ENCODE measurements around the gene CABLES2.

Gene CABLES2

DNA sequence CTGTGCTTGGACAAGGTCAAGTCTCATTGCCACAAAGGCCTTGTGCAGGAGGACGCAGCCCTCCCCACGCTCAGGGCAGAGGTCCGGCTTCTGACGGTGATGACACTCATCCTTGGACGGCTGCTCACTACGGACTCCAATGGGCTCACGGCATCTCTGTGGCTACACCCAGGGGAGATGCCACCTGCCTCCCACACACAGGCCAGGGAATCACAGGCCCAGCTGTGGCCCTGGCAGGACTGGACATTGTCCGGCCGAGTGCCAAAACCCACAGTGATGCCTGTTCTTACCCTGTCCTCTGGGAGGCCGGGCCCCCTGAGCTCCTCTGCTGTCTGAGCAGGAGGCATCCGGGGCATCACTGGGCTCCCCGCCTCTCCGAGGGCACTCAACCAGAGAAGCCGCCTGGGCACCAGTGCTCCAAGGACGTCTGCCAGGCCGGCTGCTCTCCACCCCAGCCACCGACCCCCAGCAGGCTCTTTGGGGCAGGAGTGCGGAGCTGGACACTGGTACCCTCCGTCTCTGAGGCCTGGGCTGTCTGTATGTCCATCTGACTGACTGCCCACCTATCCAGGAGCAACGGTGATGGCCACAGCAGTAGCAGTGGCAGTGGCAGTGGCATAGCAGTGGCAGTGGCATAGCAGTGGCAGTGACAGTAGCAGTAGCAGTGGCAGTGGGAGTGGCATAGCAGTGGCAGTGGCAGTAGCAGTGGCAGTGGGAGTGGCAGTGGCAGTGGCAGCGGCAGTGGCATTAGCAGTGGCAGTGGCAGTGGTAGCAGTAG is 18.4 kb upstream of the CABLES2 start:
- no peaks in the 10 kb centered on the region for H3K9me3 ChIP-seq (ENCODE audit: control insufficient read depth, low read length)
- no peak overlapping the region for H3K27ac ChIP-seq (ENCODE audit: low read depth, low read length, severe bottlenecking)
- H3K4me1 ChIP-seq (ENCODE audit: control insufficient read depth, insufficient read depth, low read length, poor library complexity, severe bottlenecking), result peaks cover 4% of the 10 kb centered on the region
- no peaks in the 10 kb centered on the region for H3K36me3 ChIP-seq (ENCODE audit: control insufficient read depth, insufficient read depth, low read length)
- WGBS, 2 experiments (ENCODE audit: insufficient coverage in 2 of 2), result 91 to 94% methylated on average over 21 of the region's 21 CpGs
- H3K4me3 ChIP-seq (ENCODE audit: extremely low read depth, insufficient read depth, low read length, poor library complexity, severe bottlenecking), result no peak overlapping the region

DNA sequence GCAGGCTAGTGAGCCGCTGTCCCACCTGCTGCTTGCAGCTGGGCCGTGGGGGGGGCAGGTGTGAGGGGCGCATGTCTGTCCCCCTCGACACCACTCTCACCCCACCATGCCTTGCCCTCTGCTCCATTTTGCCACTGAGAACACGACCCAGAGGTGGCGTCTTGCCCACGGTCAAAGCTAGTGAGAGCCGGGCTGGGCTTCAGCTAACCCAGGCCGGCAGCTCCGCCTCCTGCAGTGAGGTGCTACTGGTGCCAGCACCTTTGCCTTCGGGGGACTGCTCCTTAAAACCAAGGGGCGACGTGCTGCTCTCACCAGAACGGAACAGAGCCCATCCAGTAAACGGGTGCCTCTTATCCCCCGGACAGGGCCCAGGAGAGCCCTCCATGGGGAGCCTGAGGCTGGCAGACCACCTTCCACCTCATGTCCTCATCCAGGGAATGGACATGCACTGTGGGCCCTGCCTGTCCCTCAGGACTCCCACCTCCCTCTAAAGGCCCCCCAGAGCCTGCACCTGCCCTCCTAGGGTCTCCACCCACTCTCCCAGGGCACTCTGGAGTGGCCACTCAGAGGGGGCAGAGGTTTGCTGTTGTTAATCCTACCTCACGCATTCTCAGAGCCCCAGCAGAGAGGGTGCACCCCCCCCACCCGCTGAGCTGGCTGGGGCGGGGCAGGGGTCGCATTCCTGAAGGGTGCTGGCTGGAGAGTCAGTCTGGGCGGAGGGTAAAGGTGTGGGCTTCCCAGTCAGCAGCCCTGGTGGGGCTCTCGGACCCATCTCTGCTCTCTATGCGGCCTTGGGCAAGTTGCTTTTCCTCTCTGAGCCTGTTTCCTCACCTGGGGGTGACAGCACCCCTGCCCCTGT is 17.4 kb upstream of the CABLES2 start:
- WGBS, 2 experiments (ENCODE audit: insufficient coverage in 2 of 2), result 81 to 87% methylated on average over 17 to 18 of the region's 23 CpGs
- H3K4me3 ChIP-seq (ENCODE audit: extremely low read depth, insufficient read depth, low read length, poor library complexity, severe bottlenecking), result no peak overlapping the region
- H3K9me3 ChIP-seq (ENCODE audit: control insufficient read depth, low read length), result no peaks in the 10 kb centered on the region

GRCh38 chr20:62423326-62423706 is 16.2 kb upstream of the CABLES2 start:
- no peak overlapping the region for H3K4me3 ChIP-seq (ENCODE audit: extremely low read depth, insufficient read depth, low read length, poor library complexity, severe bottlenecking)
- peaks cover 4% of the 10 kb centered on the region for H3K4me1 ChIP-seq (ENCODE audit: control insufficient read depth, insufficient read depth, low read length, poor library complexity, severe bottlenecking)
- no peaks in the 10 kb centered on the region for H3K36me3 ChIP-seq (ENCODE audit: control insufficient read depth, insufficient read depth, low read length)
- no peaks in the 10 kb centered on the region for H3K9me3 ChIP-seq (ENCODE audit: control insufficient read depth, low read length)
- 77 to 85% methylated on average over 6 to 9 of the region's 10 CpGs for WGBS, 2 experiments (ENCODE audit: insufficient coverage in 2 of 2)
- H3K27ac ChIP-seq (ENCODE audit: low read depth, low read length, severe bottlenecking), result no peak overlapping the region

More for the DNA sequence above, 17.4 kb upstream of the CABLES2 start:
- Histone ChIP-seq H3K36me3 (ENCODE audit: control insufficient read depth, insufficient read depth, low read length) (no peaks in the 10 kb centered on the region), H3K27ac (ENCODE audit: low read depth, low read length, severe bottlenecking) (no peak overlapping the region), H3K4me1 (ENCODE audit: control insufficient read depth, insufficient read depth, low read length, poor library complexity, severe bottlenecking) (peaks cover 4% of the 10 kb centered on the region)

- WGBS, 2 experiments (ENCODE audit: insufficient coverage in 2 of 2), result 94 to 95% methylated on average over 12 to 16 of the region's 20 CpGs
- no peaks in the 10 kb centered on the region for H3K36me3 ChIP-seq (ENCODE audit: control insufficient read depth, insufficient read depth, low read length)
- H3K4me3 ChIP-seq (ENCODE audit: extremely low read depth, insufficient read depth, low read length, poor library complexity, severe bottlenecking), result no peak overlapping the region
- H3K9me3 ChIP-seq (ENCODE audit: control insufficient read depth, low read length), result no peaks in the 10 kb centered on the region
- peaks cover 4% of the 10 kb centered on the region for H3K4me1 ChIP-seq (ENCODE audit: control insufficient read depth, insufficient read depth, low read length, poor library complexity, severe bottlenecking)
- no peak overlapping the region for H3K27ac ChIP-seq (ENCODE audit: low read depth, low read length, severe bottlenecking)
These were observed 15.7 kb upstream of the CABLES2 start for GRCh38 chr20:62422636-62423325.

GRCh38 chr20:62421716-62421990 is 14.6 kb upstream of the CABLES2 start:
- Histone ChIP-seq H3K27ac (ENCODE audit: low read depth, low read length, severe bottlenecking) (no peak overlapping the region), H3K4me1 (ENCODE audit: control insufficient read depth, insufficient read depth, low read length, poor library complexity, severe bottlenecking) (no peaks in the 10 kb centered on the region), H3K36me3 (ENCODE audit: control insufficient read depth, insufficient read depth, low read length) (no peaks in the 10 kb centered on the region), H3K4me3 (ENCODE audit: extremely low read depth, insufficient read depth, low read length, poor library complexity, severe bottlenecking) (no peak overlapping the region), H3K9me3 (ENCODE audit: control insufficient read depth, low read length) (no peaks in the 10 kb centered on the region)
- WGBS, 2 experiments (ENCODE audit: insufficient coverage in 2 of 2), result 96 to 97% methylated on average over 3 of the region's 6 CpGs

- 86 to 89% methylated on average over 23 of the region's 24 CpGs for WGBS, 2 experiments (ENCODE audit: insufficient coverage in 2 of 2)
- no peaks in the 10 kb centered on the region for H3K4me1 ChIP-seq (ENCODE audit: control insufficient read depth, insufficient read depth, low read length, poor library complexity, severe bottlenecking)
- H3K9me3 ChIP-seq (ENCODE audit: control insufficient read depth, low read length), result no peaks in the 10 kb centered on the region
- no peak overlapping the region for H3K27ac ChIP-seq (ENCODE audit: low read depth, low read length, severe bottlenecking)
- no peaks in the 10 kb centered on the region for H3K36me3 ChIP-seq (ENCODE audit: control insufficient read depth, insufficient read depth, low read length)
- H3K4me3 ChIP-seq (ENCODE audit: extremely low read depth, insufficient read depth, low read length, poor library complexity, severe bottlenecking), result no peak overlapping the region
These were observed 14.0 kb upstream of the CABLES2 start for GRCh38 chr20:62420846-62421715.

DNA sequence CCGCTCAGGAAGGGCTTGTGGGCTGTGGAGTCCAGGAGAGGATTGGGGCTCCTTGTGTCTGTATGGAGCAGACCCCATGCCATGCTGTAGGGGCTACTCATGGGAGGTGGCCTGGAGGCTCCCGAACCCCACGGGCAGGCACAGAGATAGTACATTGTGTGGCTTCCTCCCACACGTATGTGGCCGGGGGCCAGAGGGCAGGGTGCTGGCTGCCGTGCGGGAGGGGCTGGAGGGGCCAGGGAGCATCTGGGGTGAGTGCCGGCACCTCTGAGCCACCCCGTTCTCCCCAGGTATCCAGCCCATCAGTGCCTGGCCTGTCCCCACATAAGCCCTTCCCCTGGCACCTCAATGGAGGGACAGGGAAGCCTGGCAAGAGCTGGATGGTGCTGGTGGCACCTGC is 12.7 kb upstream of the CABLES2 start:
- H3K27ac ChIP-seq (ENCODE audit: low read depth, low read length, severe bottlenecking), result no peak overlapping the region

DNA sequence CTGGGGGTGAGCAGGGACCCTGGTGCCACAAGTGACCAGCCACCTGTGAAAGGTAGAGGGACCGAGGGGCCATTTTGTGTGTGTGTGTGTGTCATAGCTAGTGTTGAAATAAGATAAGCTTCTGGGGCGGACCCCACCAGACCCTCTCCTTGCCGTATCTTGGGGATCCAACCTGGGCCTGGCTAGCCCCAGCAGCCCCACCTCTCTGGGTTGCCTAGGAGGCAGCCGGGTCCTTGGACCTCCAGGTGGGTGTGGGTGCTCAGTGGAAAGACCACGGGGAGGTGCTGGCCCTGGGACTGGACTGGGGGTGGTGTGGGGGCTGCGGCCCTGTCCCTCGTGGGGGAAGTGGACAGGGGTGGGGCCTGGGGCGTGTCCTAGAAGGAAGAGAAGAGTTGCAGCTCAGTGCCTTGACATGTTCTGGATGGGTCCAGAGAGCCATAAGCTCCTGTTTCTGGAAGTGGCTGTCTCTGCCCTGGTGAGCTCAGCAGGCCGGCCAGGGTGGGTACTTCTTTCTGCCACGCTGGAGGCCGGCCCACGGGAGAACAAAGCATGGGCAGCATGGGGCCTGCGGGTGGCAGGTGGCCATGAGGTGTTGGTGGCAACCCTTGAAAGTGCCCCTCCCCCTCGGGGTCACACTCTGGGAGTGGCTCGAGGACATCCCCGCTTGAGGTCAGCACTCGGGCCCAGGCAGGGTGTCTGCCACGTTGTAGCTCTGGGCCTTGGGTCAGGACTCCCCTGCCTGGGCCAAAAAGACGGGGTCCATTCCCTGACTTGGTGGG is 11.8 kb upstream of the CABLES2 start:
- WGBS, 2 experiments (ENCODE audit: insufficient coverage in 2 of 2), result 89 to 90% methylated on average over 15 to 18 of the region's 19 CpGs
- H3K4me3 ChIP-seq (ENCODE audit: extremely low read depth, insufficient read depth, low read length, poor library complexity, severe bottlenecking), result no peak overlapping the region
- no peak overlapping the region for H3K27ac ChIP-seq (ENCODE audit: low read depth, low read length, severe bottlenecking)
- H3K36me3 ChIP-seq (ENCODE audit: control insufficient read depth, insufficient read depth, low read length), result no peaks in the 10 kb centered on the region
- no peaks in the 10 kb centered on the region for H3K9me3 ChIP-seq (ENCODE audit: control insufficient read depth, low read length)
- H3K4me1 ChIP-seq (ENCODE audit: control insufficient read depth, insufficient read depth, low read length, poor library complexity, severe bottlenecking), result no peaks in the 10 kb centered on the region

More for the DNA sequence above, 12.7 kb upstream of the CABLES2 start:
- Histone ChIP-seq H3K4me1 (ENCODE audit: control insufficient read depth, insufficient read depth, low read length, poor library complexity, severe bottlenecking) (no peaks in the 10 kb centered on the region), H3K9me3 (ENCODE audit: control insufficient read depth, low read length) (no peaks in the 10 kb centered on the region), H3K4me3 (ENCODE audit: extremely low read depth, insufficient read depth, low read length, poor library complexity, severe bottlenecking) (no peak overlapping the region), H3K36me3 (ENCODE audit: control insufficient read depth, insufficient read depth, low read length) (no peaks in the 10 kb centered on the region)
- 90 to 92% methylated on average over 8 to 9 of the region's 9 CpGs for WGBS, 2 experiments (ENCODE audit: insufficient coverage in 2 of 2)

- Histone ChIP-seq H3K9me3 (ENCODE audit: control insufficient read depth, low read length) (no peaks in the 10 kb centered on the region), H3K36me3 (ENCODE audit: control insufficient read depth, insufficient read depth, low read length) (no peaks in the 10 kb centered on the region), H3K4me3 (ENCODE audit: extremely low read depth, insufficient read depth, low read length, poor library complexity, severe bottlenecking) (no peak overlapping the region), H3K27ac (ENCODE audit: low read depth, low read length, severe bottlenecking) (no peak overlapping the region), H3K4me1 (ENCODE audit: control insufficient read depth, insufficient read depth, low read length, poor library complexity, severe bottlenecking) (no peaks in the 10 kb centered on the region)
- 88 to 94% methylated on average over 17 to 22 of the region's 25 CpGs for WGBS, 2 experiments (ENCODE audit: insufficient coverage in 2 of 2)
These were observed 11.1 kb upstream of the CABLES2 start for GRCh38 chr20:62417981-62418708.
